ENCODE data around the gene EPM2AIP1. TPM values are rescaled to one million over a fixed set of nuclear protein-coding genes. Genes with fewer than 3 reads are reported as not detected.

EPM2AIP1 gene
- total and polyA plus RNA-seq, 2 of the 8 experiments (the other 6 are each of a cell fraction or from before 2014, with no cell fraction given) = 6.6 to 9.0 TPM

DNA sequence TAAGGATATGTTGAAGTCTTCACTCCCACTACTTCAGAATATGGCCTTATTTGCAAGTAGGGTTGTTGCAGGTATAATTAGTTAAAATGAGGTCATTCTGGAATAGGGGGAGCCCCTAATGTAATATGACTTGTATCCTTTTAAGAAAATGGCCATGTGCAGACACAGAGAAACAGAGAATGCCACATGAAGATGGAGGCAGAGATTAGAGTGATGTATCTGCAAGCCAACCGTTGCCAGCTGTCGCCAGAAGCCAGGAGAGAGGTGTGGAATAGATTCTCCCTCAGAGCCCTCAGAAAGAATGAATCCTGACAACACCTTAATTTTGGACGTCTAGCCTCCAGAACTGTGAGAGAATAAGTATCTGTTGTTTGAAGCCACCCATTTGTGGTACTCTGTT, 36.8 kb downstream of the EPM2AIP1 start (continued):
- TF ChIP-seq MAX (IDR thresholded peaks at IDR 0.05) (no peak), RBBP5 (IDR thresholded peaks at IDR 0.05; ENCODE audit: borderline replicate concordance, low read depth, low read length) (no peak), CHD2 (IDR thresholded peaks at IDR 0.05; ENCODE audit: low read length) (no peak), SUZ12 (IDR thresholded peaks at IDR 0.05; ENCODE audit: low read length) (no peak), CTCF (IDR thresholded peaks at IDR 0.05; ENCODE audit: control extremely low read depth in 1 of 3, insufficient read depth in 1 of 3, low read depth in 1 of 3, low read length in 3 of 3) (no peak)
